OCI-LY3 (cell line): ENCODE data around the gene CAMK1D.

Experiments
- H2AFZ ChIP-seq: fragments of 200-600, 300-600 bp; shearing (Covaris generic); 2 replicates; pipeline ENCODE4 v1.6.0; 2014; ENCODE audit warnings: antibody characterized with exemption, low read depth, low read length
- H3K27ac ChIP-seq: fragments of 200-600, 300-600 bp; sonication (generic); 2 replicates; pipeline ENCODE4 v1.5.1; 2014; ENCODE audit warnings: mild to moderate bottlenecking, low read length, moderate library complexity, mixed read lengths
- H3K27me3 ChIP-seq: fragments of 200-600, 300-600 bp; sonication (generic); 2 replicates; pipeline ENCODE4 v1.6.1; 2014; ENCODE audit warnings: low read depth, low read length, mixed read lengths
- H3K36me3 ChIP-seq: fragments of 200-600, 300-600 bp; sonication (generic); replicated peaks from 2 replicates; pipeline ENCODE3; 2014; ENCODE audit warnings: low read depth, low read length, mixed read lengths
- H3K4me1 ChIP-seq: fragments of 300-600, 200-600 bp; sonication (generic); 2 replicates; pipeline ENCODE4 v1.6.1; 2014; ENCODE audit warnings: low read length, mixed read lengths
- H3K4me2 ChIP-seq: fragments of 200-600, 300-600 bp; sonication (generic); 2 replicates; pipeline ENCODE4 v1.6.1; 2014; ENCODE audit warnings: low read length, mixed read lengths
- H3K4me3 ChIP-seq: fragments of 300-600, 200-600 bp; sonication (generic); 2 replicates; pipeline ENCODE4 v1.5.1; 2014; ENCODE audit warnings: antibody characterized with exemption, mild to moderate bottlenecking, low read length, moderate library complexity
- H3K79me2 ChIP-seq: fragments of 300-600, 200-600 bp; shearing (Covaris generic); 2 replicates; pipeline ENCODE4 v1.6.1; 2014; ENCODE audit warnings: mild to moderate bottlenecking, low read length, mixed read lengths
- H3K9ac ChIP-seq: fragments of 300-600, 200-600 bp; shearing (Covaris generic); 2 replicates; pipeline ENCODE4 v1.6.0; 2014; ENCODE audit warnings: mild to moderate bottlenecking, low read length, moderate library complexity
- H3K9me3 ChIP-seq: fragments of 200-600, 300-600 bp; shearing (Covaris generic); 2 replicates; pipeline ENCODE4 v1.6.1; 2014; ENCODE audit warnings: low read length, mixed read lengths; ENCODE audit not compliant: insufficient read depth
- H4K20me1 ChIP-seq: fragments of 200-600, 300-600 bp; sonication (generic); 2 replicates; pipeline ENCODE4 v1.6.1; 2016; ENCODE audit warnings: low read length, mixed read lengths; ENCODE audit not compliant: insufficient read depth
- EZH2phosphoT487 ChIP-seq: fragments of 200-600 bp; shearing (Covaris generic); IDR thresholded peaks from 2 replicates; pipeline ENCODE4 v1.6.1; 2018; ENCODE audit warnings: antibody characterized with exemption, mixed run types, low read depth
- TF ChIP-seq, protein P1 (sequence below): fragments of 200-600, 300-600 bp; sonication (generic); IDR thresholded peaks from 2 replicates; pipeline ENCODE4 v1.5.1; 2014; ENCODE audit warnings: antibody characterized with exemption, low read length, low read depth

Gene CAMK1D

DNA sequence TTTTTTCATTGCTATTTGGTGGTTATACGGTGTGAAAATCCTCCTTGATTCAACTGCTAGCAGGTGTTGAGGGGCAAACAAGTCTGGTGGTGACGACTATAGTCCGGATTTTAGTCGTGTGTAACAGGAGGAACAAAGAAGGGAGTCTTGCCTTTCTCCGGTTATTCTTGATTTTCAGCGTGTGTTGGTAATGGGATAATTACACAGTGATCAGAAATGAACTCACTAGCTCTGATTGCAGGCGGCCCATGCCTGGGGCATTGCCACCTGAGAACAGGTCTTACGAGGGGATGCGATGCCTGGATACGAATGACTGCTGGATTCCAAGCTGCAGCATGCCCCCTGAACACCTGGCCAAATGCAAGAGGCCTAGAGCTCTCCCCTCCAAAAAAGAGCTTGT lies 72.8 kb downstream of the CAMK1D start:
- Histone ChIP-seq H3K4me1 (no peaks in the 10 kb centered on the region), H3K27ac (no peak overlapping the region), H3K4me2 (no peak overlapping the region), H3K27me3 (no peaks in the 10 kb centered on the region), H3K9ac (no peak overlapping the region), H3K36me3 (no peaks in the 10 kb centered on the region), H3K79me2 (peaks cover 71% of the 10 kb centered on the region), H4K20me1 (peaks cover 65% of the 10 kb centered on the region), H3K4me3 (no peak overlapping the region), H3K9me3 (no peaks in the 10 kb centered on the region), H2AFZ (no peak overlapping the region)
- TF ChIP-seq, protein P1, sequence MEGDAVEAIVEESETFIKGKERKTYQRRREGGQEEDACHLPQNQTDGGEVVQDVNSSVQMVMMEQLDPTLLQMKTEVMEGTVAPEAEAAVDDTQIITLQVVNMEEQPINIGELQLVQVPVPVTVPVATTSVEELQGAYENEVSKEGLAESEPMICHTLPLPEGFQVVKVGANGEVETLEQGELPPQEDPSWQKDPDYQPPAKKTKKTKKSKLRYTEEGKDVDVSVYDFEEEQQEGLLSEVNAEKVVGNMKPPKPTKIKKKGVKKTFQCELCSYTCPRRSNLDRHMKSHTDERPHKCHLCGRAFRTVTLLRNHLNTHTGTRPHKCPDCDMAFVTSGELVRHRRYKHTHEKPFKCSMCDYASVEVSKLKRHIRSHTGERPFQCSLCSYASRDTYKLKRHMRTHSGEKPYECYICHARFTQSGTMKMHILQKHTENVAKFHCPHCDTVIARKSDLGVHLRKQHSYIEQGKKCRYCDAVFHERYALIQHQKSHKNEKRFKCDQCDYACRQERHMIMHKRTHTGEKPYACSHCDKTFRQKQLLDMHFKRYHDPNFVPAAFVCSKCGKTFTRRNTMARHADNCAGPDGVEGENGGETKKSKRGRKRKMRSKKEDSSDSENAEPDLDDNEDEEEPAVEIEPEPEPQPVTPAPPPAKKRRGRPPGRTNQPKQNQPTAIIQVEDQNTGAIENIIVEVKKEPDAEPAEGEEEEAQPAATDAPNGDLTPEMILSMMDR, result no peak
- TF ChIP-seq EZH2phosphoT487, result no peak

DNA sequence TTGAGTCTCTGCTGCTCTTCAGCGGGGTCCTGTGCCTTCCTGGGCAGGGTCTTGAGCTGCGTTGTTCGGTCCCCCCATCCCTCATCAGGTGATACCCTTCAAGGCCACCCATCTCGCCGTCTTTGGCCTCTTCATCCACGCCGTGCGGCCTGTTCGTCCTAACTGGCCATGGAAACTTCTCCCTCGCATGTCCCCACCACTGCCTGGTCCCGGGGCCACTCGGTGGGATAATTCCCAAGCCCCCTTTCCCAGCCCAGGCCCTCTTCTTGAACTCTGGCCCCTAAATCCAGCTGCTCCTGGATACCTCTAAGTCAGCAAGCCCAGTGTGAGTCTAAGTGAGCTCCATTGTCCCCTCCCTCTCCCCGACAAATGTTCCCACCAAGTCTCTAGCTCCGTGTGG lies 74.5 kb downstream of the CAMK1D start:
- Histone ChIP-seq H3K79me2 (peaks cover 70% of the 10 kb centered on the region), H3K27ac (no peak overlapping the region), H3K9ac (no peak overlapping the region)

DNA sequence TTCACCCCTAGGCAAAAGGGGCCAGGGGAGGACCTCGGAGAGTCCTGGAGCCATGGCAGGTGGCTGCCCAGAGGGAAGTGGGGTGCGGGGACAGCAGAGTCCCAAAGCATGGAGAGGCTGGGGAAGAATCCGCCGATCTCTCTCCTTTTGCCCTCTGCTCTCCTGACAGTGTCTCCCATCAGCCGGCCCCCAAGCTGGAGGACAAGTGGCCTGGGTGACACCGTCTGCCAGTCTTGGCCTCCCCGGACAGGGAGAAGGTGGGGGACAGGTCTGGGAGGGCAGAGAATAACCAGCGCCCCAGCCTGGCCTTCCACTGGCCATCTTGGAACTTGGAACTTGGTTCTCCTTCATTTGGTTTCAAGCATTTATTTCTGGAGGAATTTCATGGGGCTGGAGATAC lies 77.9 kb downstream of the CAMK1D start:
- Histone ChIP-seq H3K36me3 (no peaks in the 10 kb centered on the region), H3K9me3 (no peaks in the 10 kb centered on the region), H3K4me2 (no peak overlapping the region), H3K4me3 (no peak overlapping the region), H3K4me1 (no peaks in the 10 kb centered on the region), H3K79me2 (peaks cover 61% of the 10 kb centered on the region), H4K20me1 (peaks cover 60% of the 10 kb centered on the region), H2AFZ (no peak overlapping the region), H3K27me3 (no peaks in the 10 kb centered on the region), H3K9ac (no peak overlapping the region), H3K27ac (no peak overlapping the region)
- no peak for TF ChIP-seq EZH2phosphoT487
- TF ChIP-seq, protein P1, result no peak

More for the DNA sequence above, 74.5 kb downstream of the CAMK1D start:
- no peaks in the 10 kb centered on the region for H3K4me1 ChIP-seq
- no peaks in the 10 kb centered on the region for H3K27me3 ChIP-seq
- no peak overlapping the region for H3K4me2 ChIP-seq
- H3K36me3 ChIP-seq, result no peaks in the 10 kb centered on the region
- no peak for TF ChIP-seq EZH2phosphoT487
- TF ChIP-seq, protein P1, result no peak
- H3K4me3 ChIP-seq, result no peak overlapping the region
- H3K9me3 ChIP-seq, result no peaks in the 10 kb centered on the region
- no peak overlapping the region for H2AFZ ChIP-seq
- H4K20me1 ChIP-seq, result peaks cover 64% of the 10 kb centered on the region

DNA sequence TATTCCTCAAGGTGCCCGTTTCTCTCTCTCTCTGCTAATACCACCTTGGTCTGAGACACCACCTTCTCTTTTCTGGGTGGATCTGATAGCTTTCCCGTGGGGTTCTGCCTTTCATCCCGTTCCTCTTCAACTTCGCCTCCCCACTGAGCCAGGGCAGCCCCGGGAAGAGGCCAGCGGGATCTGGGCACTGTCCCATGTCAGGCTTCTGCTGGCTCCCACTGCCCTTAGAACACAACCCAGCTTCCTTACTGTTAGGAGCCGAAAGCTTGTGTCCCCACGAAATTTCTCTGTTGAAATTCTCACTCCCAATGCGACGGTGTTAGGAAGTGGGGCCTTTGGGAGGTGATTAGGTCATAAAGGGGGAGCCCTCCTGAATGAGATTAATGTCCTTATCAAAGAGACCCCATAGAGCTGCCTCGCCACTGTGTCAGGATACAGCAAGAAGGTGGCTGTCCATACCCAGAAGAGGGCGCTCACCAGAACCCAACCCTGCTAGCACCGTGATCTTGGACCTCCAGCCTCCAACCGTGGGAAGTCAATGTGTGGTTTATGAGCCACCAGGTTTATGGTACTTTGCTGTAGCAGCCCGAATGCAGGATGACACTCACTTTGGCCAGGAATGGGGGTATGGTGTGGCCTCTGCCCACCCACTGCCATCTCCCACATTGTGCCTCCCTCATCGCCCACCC lies 79.2 kb downstream of the CAMK1D start:
- Histone ChIP-seq H3K4me1 (no peaks in the 10 kb centered on the region), H3K27me3 (no peaks in the 10 kb centered on the region), H3K79me2 (peaks cover 62% of the 10 kb centered on the region)

More for the DNA sequence above, 79.2 kb downstream of the CAMK1D start:
- Histone ChIP-seq H4K20me1 (peaks cover 63% of the 10 kb centered on the region), H3K36me3 (no peaks in the 10 kb centered on the region), H3K27ac (no peak overlapping the region), H3K9ac (no peak overlapping the region), H2AFZ (no peak overlapping the region), H3K4me3 (no peak overlapping the region), H3K4me2 (no peak overlapping the region), H3K9me3 (no peaks in the 10 kb centered on the region)
- TF ChIP-seq EZH2phosphoT487, result no peak
- TF ChIP-seq, protein P1, result no peak
